KBM-7 (cell line): ENCODE measurements around the gene CYP3A7.
A peak's percentile ranks its signal among the peaks of the same experiment; 100 is the strongest.
"Not testable (repeated sequence)": the region's sequence is repeated elsewhere in the genome, so short reads cannot be mapped to it uniquely, and the experiment has no call there.

ENCODE experiments used
- DNase-seq: peaks from one replicate; pipeline ENCODE4 v3.0.0-alpha.2; 2015
- in situ Hi-C: fragments of 300-500 bp; cut with MboI; formaldehyde crosslinking; loops from 2 replicates; pipeline ENCODE4 v1.14.3; 2020; ENCODE audit warnings: low sequenced_read_pairs, low pct_unique_long_range_greater_than_20kb, mixed read lengths

The CYP3A7 gene

GRCh38 chr7:99679400-99680191, 55.4 kb downstream of the CYP3A7 start, which contains the start of gene CYP3A5:
TSS of gene CYP3A5 (minus strand) at chr7:99679996. CDS start at chr7:99679896, 100 bp downstream.
- in situ Hi-C loops, result no loop called here
- no peak for DNase-seq

- in situ Hi-C loops, result no loop called here
- DNase-seq, result no peak
These were observed 56.0 kb downstream of the CYP3A7 start for GRCh38 chr7:99679032-99679399.

- in situ Hi-C loops, result no loop called here
- no peak for DNase-seq
These were observed 57.3 kb downstream of the CYP3A7 start for GRCh38 chr7:99677648-99678045.

GRCh38 chr7:99677013-99677647, 57.9 kb downstream of the CYP3A7 start:
- in situ Hi-C loops, result no loop called here
- DNase-seq, result no peak

GRCh38 chr7:99674995-99675742, 59.8 kb downstream of the CYP3A7 start:
- in situ Hi-C loops, result no loop called here

GRCh38 chr7:99672573-99672972, 62.4 kb downstream of the CYP3A7 start:
- no peak for DNase-seq
- in situ Hi-C loops, result no loop called here

More at GRCh38 chr7:99674995-99675742, 59.8 kb downstream of the CYP3A7 start:
- DNase-seq, result no peak

- in situ Hi-C loops, result no loop called here
- DNase-seq, result no peak
These were observed 65.2 kb downstream of the CYP3A7 start for GRCh38 chr7:99669782-99670181.

GRCh38 chr7:99668541-99668940, 66.5 kb downstream of the CYP3A7 start:
- DNase-seq, result no peak

GRCh38 chr7:99667179-99667578, 67.8 kb downstream of the CYP3A7 start:
- DNase-seq, result no peak
- in situ Hi-C loops, result no loop called here

More at GRCh38 chr7:99668541-99668940, 66.5 kb downstream of the CYP3A7 start:
- in situ Hi-C loops, result no loop called here

- DNase-seq, result peak; percentile 54
- in situ Hi-C loops, result no loop called here
These were observed 69.0 kb downstream of the CYP3A7 start for GRCh38 chr7:99666013-99666395.

- no peak for DNase-seq
- in situ Hi-C loops, result no loop called here
These were observed 69.5 kb downstream of the CYP3A7 start for GRCh38 chr7:99665312-99666012.

GRCh38 chr7:99657879-99658278, 77.1 kb downstream of the CYP3A7 start:
- DNase-seq, in situ Hi-C loops: not testable (repeated sequence)
